GM12878 (cell line): ENCODE data around the gene MAP1S. TPM values are rescaled to one million over a fixed set of nuclear protein-coding genes. Genes with fewer than 3 reads are reported as not detected.

Source experiments
- ATAC-seq: fragments of 200-7000 bp; cut with Tn5 transposase; 3 replicates; pipeline ENCODE4 v1.9.1; 2020; ENCODE audit warnings: mild to moderate bottlenecking, moderate library complexity
- BruUV-seq: library from RNA; stranded (reverse); fragments of 400-500 nt; replicated peaks from 2 replicates; lab custom pipeline; 2021; lab: Mats Ljungman, UMichigan
- CTCF ChIA-PET: fragments of 300-600 bp; sonication (Branson Sonifier 250); formaldehyde crosslinking; extraction: SDS; loops from one replicate; lab custom pipeline; 2021; ENCODE audit warnings: inconsistent platforms; lab: Yijun Ruan, JAX
- POLR2A ChIA-PET: fragments of 350-600 bp; formaldehyde crosslinking; extraction: SDS; loops from one replicate; lab custom pipeline; 2021; ENCODE audit warnings: inconsistent platforms; lab: Charles Lee
- RAD21 ChIA-PET: fragments of 300-600 bp; sonication (Branson Sonifier 250); formaldehyde crosslinking; loops from one replicate; lab custom pipeline; 2023; ENCODE audit warnings: antibody characterized with exemption; ENCODE audit not compliant: unreplicated experiment; lab: Charles Lee
- SMC1A ChIA-PET: fragments of 300-600 bp; sonication (Branson Sonifier 250); formaldehyde crosslinking; loops from one replicate; lab custom pipeline; 2023; ENCODE audit not compliant: unreplicated experiment, uncharacterized antibody; lab: Charles Lee
- DNase-seq: peaks from one replicate; pipeline ENCODE4 v3.0.0-alpha.2; 2011; ENCODE audit warnings: low read depth, low spot score
- FAIRE-seq: peaks from 3 replicates; lab custom pipeline; 2011; peaks lifted over from hg19 to GRCh38; lab: Jason Lieb, UNC
- H2AFZ ChIP-seq: 2 replicates; pipeline ENCODE4 v1.6.0; 2011; ENCODE audit warnings: low read depth, low read length, control low read depth; ENCODE audit not compliant: control insufficient read depth
- H3K27ac ChIP-seq: 2 replicates; pipeline ENCODE4 v1.5.1; 2011; ENCODE audit warnings: control low read depth; ENCODE audit not compliant: control insufficient read depth, insufficient read depth
- H3K27me3 ChIP-seq, 2 experiments: replicated peaks in 1 of 2; 2 replicates each; pipeline versions ENCODE4 v1.6.0 to v1.6.1; 2011; ENCODE audit warnings: low read length in 1 of 2; ENCODE audit not compliant: control insufficient read depth in 2 of 2, insufficient read depth in 2 of 2
- H3K36me3 ChIP-seq, 2 experiments: 2 replicates each; pipeline ENCODE4 v1.5.1; 2011; ENCODE audit warnings: low read length in 1 of 2; ENCODE audit not compliant: control insufficient read depth in 2 of 2, insufficient read depth in 2 of 2
- H3K4me1 ChIP-seq: 2 replicates; pipeline ENCODE4 v1.6.1; 2011; ENCODE audit warnings: mild to moderate bottlenecking, low read length, moderate library complexity, mixed read lengths; ENCODE audit not compliant: control insufficient read depth, insufficient read depth
- H3K4me2 ChIP-seq: 2 replicates; pipeline ENCODE4 v1.6.0; 2011; ENCODE audit warnings: control low read depth; ENCODE audit not compliant: control insufficient read depth, insufficient read depth
- H3K4me3 ChIP-seq: fragments of 200-600 bp; sonication (generic); 2 replicates; pipeline ENCODE4 v1.5.1; 2016
- H3K79me2 ChIP-seq: 2 replicates; pipeline ENCODE4 v1.6.0; 2011; ENCODE audit warnings: low read length; ENCODE audit not compliant: control insufficient read depth, insufficient read depth
- H3K9ac ChIP-seq: 2 replicates; pipeline ENCODE4 v1.8.0; 2011; ENCODE audit warnings: low read length, control low read depth, mixed read lengths; ENCODE audit not compliant: control insufficient read depth, insufficient read depth
- H3K9me3 ChIP-seq: replicated peaks from 3 replicates; pipeline ENCODE4 v1.5.1; 2011; ENCODE audit warnings: mild to moderate bottlenecking, low read length; ENCODE audit not compliant: control insufficient read depth, insufficient read depth
- H4K20me1 ChIP-seq: 2 replicates; pipeline ENCODE4 v1.6.0; 2011; ENCODE audit not compliant: control insufficient read depth, insufficient read depth
- BRCA1 ChIP-seq: IDR thresholded peaks from 2 replicates; pipeline ENCODE4 v1.6.1; 2011; ENCODE audit warnings: low read depth, low read length, improper control_type of control experiment
- CEBPZ ChIP-seq: fragments of 150-350 bp; IDR thresholded peaks from 2 replicates; pipeline ENCODE4 v1.6.1; 2016; ENCODE audit warnings: low read depth, low read length
- CREM ChIP-seq: IDR thresholded peaks from 2 replicates; pipeline ENCODE4 v1.6.1; 2014; ENCODE audit warnings: antibody characterized with exemption, low read depth
- DPF2 ChIP-seq: fragments of 450-650 bp; IDR thresholded peaks from 2 replicates; pipeline ENCODE4 v1.6.1; 2017; ENCODE audit warnings: mild to moderate bottlenecking
- FOS ChIP-seq: IDR thresholded peaks from 3 replicates; pipeline ENCODE4 v1.6.1; 2011; ENCODE audit warnings: borderline replicate concordance; ENCODE audit not compliant: insufficient read length; ENCODE audit errors: extremely low read depth
- JUND ChIP-seq: IDR thresholded peaks from 2 replicates; pipeline ENCODE4 v1.6.1; 2012; ENCODE audit warnings: low read depth, mild to moderate bottlenecking, low read length, improper control_type of control experiment, moderate library complexity
- MEF2B ChIP-seq: fragments of 450-650 bp; IDR thresholded peaks from 2 replicates; pipeline ENCODE4 v1.6.1; 2018; ENCODE audit warnings: mild to moderate bottlenecking, moderate library complexity; ENCODE audit not compliant: partially characterized antibody, poor library complexity, severe bottlenecking
- NBN ChIP-seq: fragments of 450-650 bp; IDR thresholded peaks from 2 replicates; pipeline ENCODE4 v1.6.1; 2016
- NFXL1 ChIP-seq: fragments of 450-650 bp; IDR thresholded peaks from 2 replicates; pipeline ENCODE4 v1.6.1; 2017; ENCODE audit warnings: antibody characterized with exemption, mild to moderate bottlenecking, borderline replicate concordance
- NFYA ChIP-seq: IDR thresholded peaks from 2 replicates; pipeline ENCODE4 v1.6.1; 2011; ENCODE audit warnings: low read depth, mild to moderate bottlenecking, low read length, improper control_type of control experiment, borderline replicate concordance
- RAD51 ChIP-seq: fragments of 450-650 bp; IDR thresholded peaks from 2 replicates; pipeline ENCODE4 v1.6.1; 2016; ENCODE audit warnings: moderate library complexity, mild to moderate bottlenecking, inconsistent platforms
- WGBS: methylation state at CpG from one replicate; pipeline ENCODE4 v1.1.6; 2016; ENCODE audit warnings: low lambda C conversion rate; ENCODE audit not compliant: insufficient replicate concordance, insufficient coverage; ENCODE audit errors: missing lambda C conversion rate; 5-methylcytosine and 5-hydroxymethylcytosine counted together
- in situ Hi-C: fragments of 300-500 bp; cut with MboI; formaldehyde crosslinking; loops from 9 replicates; pipeline ENCODE4 v1.14.3; 2018; ENCODE audit warnings: mixed read lengths
- intact Hi-C: fragments of 100-400 bp; cut with micrococcal nuclease; formaldehyde crosslinking; loops from one replicate; pipeline ENCODE4 v1.14.2; 2022; ENCODE audit not compliant: unreplicated experiment
- polyA plus RNA-seq, 11 experiments: library from polyadenylated mRNA; depleted of rRNA in 4 of 11; unstranded in 6 of 11; stranded (reverse) in 5 of 11; fragments of >200 nt; fragmentation: Nextera tagmentation in 4 of 11; fragmentation: Illumina TruSeq in 1 of 11; extraction: Ambion mirVana in 4 of 11; extraction: Trizol in 1 of 11; gene quantifications; 1 replicate in 1 of 11; 2 replicates in 10 of 11; pipeline versions ENCODE4 v1.2.1 to v1.2.3, GENCODE V29; 2011 to 2016; ENCODE audit warnings: inconsistent platforms in 2 of 11, missing spikeins in 2 of 11, low read depth in 1 of 11
- total RNA-seq, 4 experiments: library from RNA; depleted of rRNA in 3 of 4; stranded (reverse); fragments of >200 nt in 3 of 4; fragmentation: Illumina TruSeq in 1 of 4; extraction: Trizol in 1 of 4; gene quantifications; 2 replicates each; pipeline versions ENCODE4 v1.2.1 to v1.2.3, GENCODE V29; 2013 to 2021
- TF ChIP-seq, protein P1 (sequence below): IDR thresholded peaks from 2 replicates; pipeline ENCODE4 v1.6.1; 2011; ENCODE audit warnings: low read depth, mild to moderate bottlenecking, low read length, moderate library complexity, borderline replicate concordance; ENCODE audit errors: extremely low read depth

Gene MAP1S
- total and polyA plus RNA-seq, 10 of the 15 experiments (the other 5 are each of a cell fraction or from before 2014, with no cell fraction given): 2.1 to 63.9 (median 15.0) TPM

DNA sequence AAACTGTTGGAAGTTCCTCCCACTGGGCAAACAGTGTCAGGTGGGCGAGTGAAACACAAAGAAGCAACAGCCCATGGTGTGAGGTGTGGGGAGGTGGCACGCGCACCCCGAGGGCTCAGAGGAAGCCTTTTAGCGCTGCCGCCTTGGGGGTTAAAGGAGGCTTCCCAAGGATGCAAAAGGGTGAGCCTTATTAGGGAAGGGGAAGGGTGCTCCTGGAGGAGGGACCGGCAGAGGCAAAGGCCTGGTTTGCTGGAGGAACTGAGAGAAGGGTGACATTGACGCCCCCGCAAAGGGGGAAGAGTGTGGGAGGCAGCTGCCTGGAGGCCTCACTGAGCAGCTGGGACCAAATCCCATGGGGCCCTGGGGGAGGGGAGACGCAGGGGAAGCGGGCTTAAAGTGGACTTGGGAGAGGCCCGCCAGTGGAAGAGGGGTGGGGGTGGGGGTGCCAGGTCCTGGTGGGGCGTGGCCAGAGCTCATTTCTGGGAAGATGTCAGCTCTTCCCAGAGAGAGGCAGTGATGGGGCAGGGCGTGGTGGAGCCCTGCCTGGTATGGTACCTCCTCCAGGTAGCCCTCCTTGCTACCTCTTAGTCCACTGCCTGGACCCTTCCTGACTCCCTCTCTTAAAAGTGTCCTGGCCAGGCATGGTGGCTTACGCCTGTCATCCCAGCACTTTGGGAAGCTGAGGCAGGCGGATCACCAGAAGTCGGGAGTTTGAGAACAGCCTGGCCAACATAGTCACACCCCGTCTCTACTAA, 20.0 kb downstream of the MAP1S start (continued):
- TF ChIP-seq, protein P1, sequence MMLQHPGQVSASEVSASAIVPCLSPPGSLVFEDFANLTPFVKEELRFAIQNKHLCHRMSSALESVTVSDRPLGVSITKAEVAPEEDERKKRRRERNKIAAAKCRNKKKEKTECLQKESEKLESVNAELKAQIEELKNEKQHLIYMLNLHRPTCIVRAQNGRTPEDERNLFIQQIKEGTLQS: no peak
- no peak for TF ChIP-seq BRCA1
- TF ChIP-seq MEF2B: peak; percentile 98

GRCh38 chr19:17741456-17741855, 22.2 kb downstream of the MAP1S start:
- no peaks in the 10 kb centered on the region for H3K79me2 ChIP-seq
- ChIA-PET POLR2A (interaction anchor here (0.7 to 2.8 kb wide), 3 partner anchors 10 to 19 kb away, joined by 4 to 16 read pairs (median 10); partner anchors contain the start of gene FCHO1), CTCF (interaction anchor here (0.6 to 2.3 kb wide), 5 partner anchors 13 to 38 kb away, joined by 3 to 10 read pairs (median 5); no protein-coding TSS in a partner anchor), RAD21 (interaction anchor here (0.8 to 7.1 kb wide), 3 partner anchors 12 to 35 kb away, joined by 3 to 76 read pairs (median 3); partner anchors contain the start of gene FCHO1), SMC1A (interaction anchor here (0.6 to 9.9 kb wide), 8 partner anchors 11 to 284 kb away, joined by 3 to 93 read pairs (median 4); partner anchors contain the start of genes FCHO1 and MAP1S)
- H3K9me3 ChIP-seq: no peaks in the 10 kb centered on the region
- DNase-seq (no peak), ATAC-seq (no peak)
- no peaks in the 10 kb centered on the region for H4K20me1 ChIP-seq
- no peak overlapping the region for H3K4me3 ChIP-seq
- H3K4me1 ChIP-seq: peaks cover 16% of the 10 kb centered on the region
- in situ Hi-C loops: no loop called here
- no peak overlapping the region for H3K9ac ChIP-seq
- no peaks in the 10 kb centered on the region for H3K36me3 ChIP-seq
- intact Hi-C loops: no loop called here
- no peak overlapping the region for H3K4me2 ChIP-seq
- 64% methylated on average over 2 of the region's 2 CpGs for WGBS
- no peaks in the 10 kb centered on the region for H3K27me3 ChIP-seq
- no peak overlapping the region for H3K27ac ChIP-seq
- no peak for TF ChIP-seq FOS
- TF ChIP-seq DPF2: no peak
- TF ChIP-seq CEBPZ: no peak
- no peak for TF ChIP-seq NFYA
- TF ChIP-seq RAD51: no peak
- no peak for TF ChIP-seq NFXL1
- TF ChIP-seq CREM: no peak
- TF ChIP-seq NBN: no peak
- TF ChIP-seq JUND: no peak
- TF ChIP-seq, all 136 proteins: peak for 0
- no peak for FAIRE-seq
- BruUV-seq: no TSS peak
- no peak overlapping the region for H2AFZ ChIP-seq
